ENCODE results near the gene SH2D4B.
A peak's percentile ranks its signal among the peaks of the same experiment; 100 is the strongest.

SH2D4B gene

GRCh38 chr10:80493522-80494051 lies 44.1 kb upstream of the SH2D4B start:
- H3K27ac Mint-ChIP-seq: peak overlapping the region; percentile 82

DNA sequence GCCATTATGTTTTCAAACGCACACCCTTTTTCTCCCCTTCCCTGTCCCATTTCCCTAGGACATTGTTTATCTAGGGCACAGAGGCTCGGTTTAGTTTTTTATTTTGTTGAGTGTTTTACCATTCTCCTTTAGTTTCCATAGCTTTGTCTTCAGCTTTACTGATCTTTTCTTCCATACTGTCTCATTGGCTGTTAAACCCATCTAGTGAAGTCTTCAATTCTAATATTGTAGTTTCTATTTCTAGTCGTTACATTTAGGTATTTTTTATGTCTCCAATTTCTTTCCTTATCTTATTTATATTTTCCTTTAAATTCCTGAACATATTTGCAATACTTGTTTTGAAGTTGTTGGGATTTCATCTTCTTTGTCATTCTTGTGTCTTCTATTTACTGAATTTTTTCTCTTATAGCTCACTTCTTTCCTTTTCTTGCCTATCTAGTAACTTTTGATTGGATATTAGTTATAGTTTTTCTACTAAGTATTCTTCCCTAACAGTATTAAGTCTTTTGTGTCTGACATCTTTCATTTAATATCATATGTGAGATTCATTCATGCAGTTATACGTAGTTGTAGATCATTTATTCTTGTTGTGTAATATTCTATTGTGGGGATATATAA lies 41.0 kb upstream of the SH2D4B start:
- DNase-seq: no peak
- TF ChIP-seq CTCF (IDR thresholded peaks at IDR 0.05): no peak
- Mint-ChIP-seq H3K27me3 (ENCODE audit: low read depth, poor library complexity) (no peaks in the 10 kb centered on the region), H3K4me1 (peaks cover 47% of the 10 kb centered on the region), H3K27ac (no peak overlapping the region), H3K9me3 (peaks cover 23% of the 10 kb centered on the region), H3K36me3 (ENCODE audit: low read depth) (peaks cover 62% of the 10 kb centered on the region), H3K4me3 (no peak overlapping the region)

More at GRCh38 chr10:80493522-80494051, 44.1 kb upstream of the SH2D4B start:
- H3K27me3 Mint-ChIP-seq (ENCODE audit: low read depth, poor library complexity): no peaks in the 10 kb centered on the region
- H3K4me3 Mint-ChIP-seq: no peak overlapping the region
- DNase-seq: no peak
- H3K36me3 Mint-ChIP-seq (ENCODE audit: low read depth): peaks cover 90% of the 10 kb centered on the region
- peaks cover 23% of the 10 kb centered on the region for H3K4me1 Mint-ChIP-seq
- no peak for TF ChIP-seq CTCF (IDR thresholded peaks at IDR 0.05)
- peaks cover 23% of the 10 kb centered on the region for H3K9me3 Mint-ChIP-seq

GRCh38 chr10:80497187-80498077 lies 40.3 kb upstream of the SH2D4B start:
- H3K36me3 Mint-ChIP-seq (ENCODE audit: low read depth): peaks cover 59% of the 10 kb centered on the region
- DNase-seq: no peak
- peaks cover 54% of the 10 kb centered on the region for H3K4me1 Mint-ChIP-seq
- H3K4me3 Mint-ChIP-seq: no peak overlapping the region
- TF ChIP-seq CTCF (IDR thresholded peaks at IDR 0.05): no peak
- H3K9me3 Mint-ChIP-seq: peaks cover 23% of the 10 kb centered on the region
- H3K27me3 Mint-ChIP-seq (ENCODE audit: low read depth, poor library complexity): peaks cover 2% of the 10 kb centered on the region
- peak overlapping the region; percentile 86 for H3K27ac Mint-ChIP-seq

DNA sequence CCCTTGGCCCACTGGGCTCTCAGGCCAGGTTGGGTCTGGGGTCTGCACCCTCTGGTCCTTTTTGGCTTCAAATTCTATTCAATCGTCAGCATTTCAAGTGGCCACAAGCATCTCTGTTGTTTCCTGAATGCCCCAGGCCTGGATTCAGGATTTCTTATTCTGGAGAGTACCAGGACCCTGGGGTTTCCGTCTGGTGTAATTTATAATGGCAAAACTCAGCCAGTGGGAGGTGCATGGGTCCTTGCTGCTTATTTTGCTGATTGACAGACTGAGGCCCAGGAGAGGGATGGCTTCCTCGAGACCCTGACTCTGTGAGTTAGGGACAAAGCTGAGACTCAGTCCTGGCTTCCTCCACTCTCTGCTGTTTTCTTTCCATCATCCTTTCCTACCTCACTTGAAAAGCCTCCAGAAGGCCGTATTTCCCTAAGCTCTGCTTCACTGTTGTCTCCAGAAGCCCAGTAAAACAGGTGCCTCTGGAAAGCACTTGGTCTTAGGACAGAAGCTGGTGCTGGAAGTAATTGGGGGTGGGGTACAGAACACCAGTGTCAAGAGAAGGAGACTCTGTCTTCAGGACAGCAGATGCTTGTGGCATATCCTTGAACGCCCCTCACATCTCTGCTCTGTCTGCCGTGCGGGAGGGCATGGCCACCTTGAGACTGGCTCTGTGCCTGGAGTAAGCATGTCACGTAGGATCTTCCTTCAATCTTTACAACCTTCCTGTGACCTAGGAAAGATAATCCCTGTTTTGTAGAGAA lies 39.4 kb upstream of the SH2D4B start:
- Mint-ChIP-seq H3K27me3 (ENCODE audit: low read depth, poor library complexity) (peaks cover 5% of the 10 kb centered on the region), H3K4me3 (no peak overlapping the region), H3K27ac (peak overlapping the region; percentile 86), H3K4me1 (peaks cover 62% of the 10 kb centered on the region), H3K9me3 (peaks cover 23% of the 10 kb centered on the region), H3K36me3 (ENCODE audit: low read depth) (peaks cover 51% of the 10 kb centered on the region)
- no peak for TF ChIP-seq CTCF (IDR thresholded peaks at IDR 0.05)
- DNase-seq: no peak

DNA sequence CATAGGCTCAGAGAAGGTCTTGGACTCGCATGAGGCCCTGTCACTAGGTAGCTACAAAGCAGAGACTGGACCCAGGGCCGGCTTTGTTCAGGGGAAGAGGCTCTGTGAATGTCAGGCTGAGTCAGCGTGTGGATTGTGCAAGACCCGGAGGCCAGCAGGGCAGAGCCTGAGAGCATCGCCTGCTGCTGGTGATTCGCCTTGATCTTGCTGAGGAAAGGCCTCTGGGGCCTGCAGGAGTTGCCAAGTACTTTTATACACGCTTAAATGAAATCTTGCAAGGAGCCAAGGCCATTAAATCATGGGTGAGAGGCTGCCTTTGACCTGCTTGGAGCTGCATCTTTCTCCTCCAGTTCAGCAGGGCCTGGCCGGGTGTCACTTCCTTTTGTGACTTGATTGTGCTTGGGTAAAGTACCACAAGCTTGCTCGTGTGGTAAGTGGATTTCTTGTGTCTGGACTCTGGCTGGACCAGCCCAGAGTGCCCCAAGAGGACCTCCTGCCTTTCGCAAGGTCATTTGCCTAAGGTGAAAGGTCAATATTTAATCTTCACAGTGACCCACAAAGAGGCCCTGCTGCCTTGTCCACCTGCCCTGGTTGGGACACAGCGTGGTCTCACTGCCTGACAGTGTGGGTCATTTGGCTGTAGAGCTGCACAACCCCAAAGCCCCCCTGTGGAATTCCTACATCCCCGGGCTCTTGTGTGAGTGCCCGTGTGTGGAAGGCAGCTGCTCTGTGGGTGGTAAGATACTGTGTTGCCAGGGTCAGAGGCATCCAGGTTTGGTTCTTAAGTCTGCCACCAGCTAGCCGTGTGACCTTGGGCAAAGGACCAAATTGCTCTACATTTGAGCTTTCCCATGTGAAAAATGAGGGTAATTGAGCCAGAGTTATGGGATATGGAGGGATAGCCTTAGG lies 38.6 kb upstream of the SH2D4B start:
- Mint-ChIP-seq H3K27me3 (ENCODE audit: low read depth, poor library complexity) (peaks cover 5% of the 10 kb centered on the region), H3K27ac (peak overlapping the region; percentile 86), H3K36me3 (ENCODE audit: low read depth) (peaks cover 42% of the 10 kb centered on the region), H3K9me3 (peaks cover 23% of the 10 kb centered on the region), H3K4me3 (no peak overlapping the region), H3K4me1 (peaks cover 65% of the 10 kb centered on the region)
- no peak for DNase-seq
- no peak for TF ChIP-seq CTCF (IDR thresholded peaks at IDR 0.05)

Measured in nephron progenitor cell (in vitro differentiated cells).